ENCODE results near the gene FAM72C. TPM values are rescaled to one million over a fixed set of nuclear protein-coding genes. Genes with fewer than 3 reads are reported as not detected.
A peak's percentile ranks its signal among the peaks of the same experiment; 100 is the strongest.
"Not testable (repeated sequence)": the region's sequence is repeated elsewhere in the genome, so short reads cannot be mapped to it uniquely, and the experiment has no call there.

Gene FAM72C
- total and polyA plus RNA-seq, 2 experiments from 2014 or later: 0.07 to 0.50 TPM

DNA sequence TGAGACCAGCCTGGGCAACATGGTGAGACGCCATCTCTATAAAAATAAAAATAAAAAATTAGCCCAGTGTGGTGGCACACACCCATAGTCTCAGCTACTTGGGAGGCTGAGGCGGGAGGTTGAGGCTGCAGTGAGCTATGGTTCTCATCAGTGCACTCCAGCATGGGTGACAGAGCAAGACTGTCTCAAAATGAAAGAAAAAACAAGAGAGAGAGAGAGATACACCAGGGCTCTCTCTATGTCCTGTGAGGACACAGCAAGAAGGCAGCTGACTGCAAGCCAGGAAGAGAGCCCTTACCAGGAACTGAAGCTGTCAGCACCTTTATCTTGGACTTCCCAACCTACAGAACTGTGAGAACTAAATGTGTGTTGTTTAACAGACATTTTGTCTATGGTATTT is 32.1 kb downstream of the FAM72C start:
- not testable (repeated sequence) for H4K20me1 ChIP-seq (ENCODE audit: insufficient read depth, poor library complexity, severe bottlenecking); H3K4me2 ChIP-seq; H2AFZ ChIP-seq; H3K9me3 ChIP-seq (ENCODE audit: low read depth); H3K27ac ChIP-seq; H3K9me2 ChIP-seq (replicated peaks; ENCODE audit: insufficient read depth); H3K27me3 ChIP-seq; DNase-seq (ENCODE audit: low spot score); H3K36me3 ChIP-seq (replicated peaks; ENCODE audit: insufficient read depth, low read depth); H3K4me3 ChIP-seq; H3K4me1 ChIP-seq (ENCODE audit: insufficient read depth); H3K79me2 ChIP-seq
- WGBS (ENCODE audit: low lambda C conversion rate, missing lambda C conversion rate): no CpG with 5 or more reads among the region's 2 CpGs

DNA sequence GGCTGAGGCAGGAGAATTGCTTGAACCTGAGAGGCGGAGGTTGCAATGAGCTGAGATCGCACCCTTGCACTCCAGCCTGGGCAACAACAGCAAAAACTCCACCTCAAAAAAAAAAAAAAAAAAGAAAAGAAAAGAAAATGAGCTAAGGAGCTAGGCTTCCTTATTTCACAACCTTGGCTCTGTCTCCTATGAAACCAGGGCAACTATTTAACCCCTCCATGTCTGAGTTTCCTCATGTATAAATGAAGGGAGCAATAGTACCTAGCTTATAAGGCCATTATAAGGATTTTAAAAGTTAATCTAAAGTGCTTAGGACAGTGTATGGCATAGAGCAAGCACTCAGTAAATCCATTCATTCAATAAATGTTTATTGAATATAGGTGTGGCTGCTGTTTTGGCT is 32.9 kb downstream of the FAM72C start:
- not testable (repeated sequence) for H3K4me1 ChIP-seq (ENCODE audit: insufficient read depth); H3K4me3 ChIP-seq; H3K36me3 ChIP-seq (replicated peaks; ENCODE audit: insufficient read depth, low read depth); H3K9me2 ChIP-seq (replicated peaks; ENCODE audit: insufficient read depth); H3K9me3 ChIP-seq (ENCODE audit: low read depth); H3K4me2 ChIP-seq; H2AFZ ChIP-seq; DNase-seq (ENCODE audit: low spot score); H3K27me3 ChIP-seq; H3K27ac ChIP-seq; H4K20me1 ChIP-seq (ENCODE audit: insufficient read depth, poor library complexity, severe bottlenecking); H3K79me2 ChIP-seq
- no CpG with 5 or more reads among the region's 2 CpGs for WGBS (ENCODE audit: low lambda C conversion rate, missing lambda C conversion rate)

- not testable (repeated sequence) for H3K4me3 ChIP-seq; H4K20me1 ChIP-seq (ENCODE audit: insufficient read depth, poor library complexity, severe bottlenecking); H3K9me2 ChIP-seq (replicated peaks; ENCODE audit: insufficient read depth); H2AFZ ChIP-seq; H3K36me3 ChIP-seq (replicated peaks; ENCODE audit: insufficient read depth, low read depth); H3K27ac ChIP-seq; H3K9me3 ChIP-seq (ENCODE audit: low read depth); H3K79me2 ChIP-seq; H3K4me2 ChIP-seq; H3K27me3 ChIP-seq; H3K4me1 ChIP-seq (ENCODE audit: insufficient read depth)
- peak; percentile 50 for TF ChIP-seq CTCF (IDR thresholded peaks at IDR 0.05; ENCODE audit: poor library complexity)
- WGBS (ENCODE audit: low lambda C conversion rate, missing lambda C conversion rate): 48% methylated on average over 4 of the region's 8 CpGs
- peak; percentile 16 for DNase-seq (ENCODE audit: low spot score)
These were observed 35.2 kb downstream of the FAM72C start for GRCh38 chr1:143936457-143937115.

DNA sequence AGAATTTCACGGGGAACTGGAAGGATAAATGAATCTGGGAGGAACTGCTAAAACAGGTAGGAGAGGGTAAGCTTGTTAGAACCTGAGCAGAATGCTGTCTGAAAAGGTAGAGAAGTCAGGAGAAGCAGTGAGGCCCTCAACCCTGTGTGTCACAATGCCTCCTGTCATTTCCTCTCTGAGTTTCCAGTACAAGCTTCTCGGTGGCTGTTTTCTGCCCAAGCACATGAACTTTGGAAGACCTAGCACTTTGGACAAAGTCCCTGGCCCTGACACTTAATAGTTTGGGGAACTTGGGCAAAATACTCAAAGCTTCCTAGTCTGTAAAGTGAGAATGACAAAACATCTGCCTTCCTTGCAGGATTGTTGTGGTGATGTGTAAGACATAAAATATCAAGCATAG is 52.7 kb downstream of the FAM72C start:
- not testable (repeated sequence) for H4K20me1 ChIP-seq (ENCODE audit: insufficient read depth, poor library complexity, severe bottlenecking); H3K9me3 ChIP-seq (ENCODE audit: low read depth); H3K4me1 ChIP-seq (ENCODE audit: insufficient read depth); H3K4me3 ChIP-seq; H3K79me2 ChIP-seq; DNase-seq (ENCODE audit: low spot score); H3K36me3 ChIP-seq (replicated peaks; ENCODE audit: insufficient read depth, low read depth); H3K4me2 ChIP-seq; H3K9me2 ChIP-seq (replicated peaks; ENCODE audit: insufficient read depth); H3K27ac ChIP-seq; H2AFZ ChIP-seq; H3K27me3 ChIP-seq
- 40% methylated on average over 1 of the region's 2 CpGs for WGBS (ENCODE audit: low lambda C conversion rate, missing lambda C conversion rate)

DNA sequence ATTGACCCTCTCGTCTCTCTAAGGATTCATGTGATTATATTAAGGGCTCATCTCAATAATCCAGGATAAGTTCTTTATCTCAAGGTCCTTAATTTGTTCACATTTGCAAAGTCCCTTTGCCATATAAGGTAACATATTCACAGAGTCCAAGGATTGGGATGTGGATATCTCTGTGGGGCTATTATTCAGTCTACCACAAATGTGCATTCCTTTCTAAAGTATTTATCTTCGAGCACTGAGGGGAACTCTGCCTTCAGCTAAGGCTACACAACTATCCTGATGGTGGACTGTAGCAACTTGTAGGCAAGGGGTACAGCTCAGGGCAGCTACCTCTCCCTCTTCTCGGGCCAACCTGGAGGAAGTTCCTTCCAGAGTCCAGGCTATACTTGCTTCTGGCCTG is 53.2 kb downstream of the FAM72C start:
- not testable (repeated sequence) for H3K4me1 ChIP-seq (ENCODE audit: insufficient read depth); H3K36me3 ChIP-seq (replicated peaks; ENCODE audit: insufficient read depth, low read depth); H3K79me2 ChIP-seq; H3K4me2 ChIP-seq; H3K27ac ChIP-seq; H3K9me3 ChIP-seq (ENCODE audit: low read depth); H3K4me3 ChIP-seq; H4K20me1 ChIP-seq (ENCODE audit: insufficient read depth, poor library complexity, severe bottlenecking); H3K27me3 ChIP-seq; H2AFZ ChIP-seq; DNase-seq (ENCODE audit: low spot score); H3K9me2 ChIP-seq (replicated peaks; ENCODE audit: insufficient read depth)
- WGBS (ENCODE audit: low lambda C conversion rate, missing lambda C conversion rate): 50% methylated on average over 1 of the region's 3 CpGs

DNA sequence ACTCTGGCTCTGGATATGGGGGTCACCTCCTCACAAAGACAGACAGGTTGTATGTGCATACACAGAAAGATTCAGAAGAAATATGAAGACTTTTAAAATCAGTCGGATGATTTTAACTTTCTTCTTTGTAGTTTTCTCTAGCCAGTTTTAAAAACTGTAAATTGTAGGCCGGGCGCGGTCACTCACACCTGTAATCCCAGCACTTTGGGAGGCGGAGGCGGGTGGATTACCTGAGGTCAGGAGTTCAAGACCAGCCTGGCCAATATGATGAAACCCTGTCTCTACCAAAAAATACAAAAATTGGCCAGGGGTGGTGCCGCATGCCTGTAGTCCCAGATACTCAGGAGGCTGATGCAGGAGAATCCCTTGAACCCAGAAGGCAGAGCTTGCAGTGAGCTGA is 58.1 kb downstream of the FAM72C start:
- H2AFZ ChIP-seq; H3K9me2 ChIP-seq (replicated peaks; ENCODE audit: insufficient read depth); H4K20me1 ChIP-seq (ENCODE audit: insufficient read depth, poor library complexity, severe bottlenecking); H3K79me2 ChIP-seq; H3K9me3 ChIP-seq (ENCODE audit: low read depth); H3K4me2 ChIP-seq; H3K27ac ChIP-seq; H3K4me1 ChIP-seq (ENCODE audit: insufficient read depth); DNase-seq (ENCODE audit: low spot score); H3K4me3 ChIP-seq; H3K36me3 ChIP-seq (replicated peaks; ENCODE audit: insufficient read depth, low read depth); H3K27me3 ChIP-seq: not testable (repeated sequence)
- 94% methylated on average over 7 of the region's 7 CpGs for WGBS (ENCODE audit: low lambda C conversion rate, missing lambda C conversion rate)

Small RNA genes within 50 kb of the gene (small RNA-seq; reads per million reads assigned to genes)
- gene HIST2H3PS2: not detected

All from hepatocyte (in vitro differentiated cells).